H1 (cell line): ENCODE measurements around the gene FAM83G. TPM values are rescaled to one million over a fixed set of nuclear protein-coding genes. Genes with fewer than 3 reads are reported as not detected.

Experiments
- CTCF ChIA-PET: fragments of 300-600 bp; sonication (Branson Sonifier 250); formaldehyde crosslinking; loops from one replicate; lab custom pipeline; 2021; ENCODE audit not compliant: partially characterized antibody; lab: Charles Lee
- POLR2A ChIA-PET: fragments of 300-600 bp; sonication (Branson Sonifier 250); formaldehyde crosslinking; loops from one replicate; lab custom pipeline; 2021; ENCODE audit warnings: inconsistent platforms; ENCODE audit not compliant: partially characterized antibody; lab: Charles Lee
- DNase-seq, 2 experiments: peaks; one replicate each; pipeline versions ENCODE4 v3.0.0 to v3.0.0-alpha.2; 2010 to 2022; ENCODE audit warnings: low spot score in 2 of 2, low read depth in 1 of 2, mixed read lengths in 1 of 2
- FAIRE-seq: peaks from 2 replicates; lab custom pipeline; 2011; peaks lifted over from hg19 to GRCh38; lab: Jason Lieb, UNC
- H2AFZ ChIP-seq: 2 replicates; pipeline ENCODE4 v1.8.1; 2012; ENCODE audit warnings: low read length, inconsistent platforms
- H2AK5ac ChIP-seq: 2 replicates; pipeline ENCODE4 v1.6.1; 2013; ENCODE audit warnings: low read depth, low read length
- H2BK120ac ChIP-seq: replicated peaks from 2 replicates; pipeline ENCODE3; 2013; ENCODE audit warnings: low read depth, low read length, inconsistent platforms
- H2BK12ac ChIP-seq: 2 replicates; pipeline ENCODE4 v1.6.1; 2013; ENCODE audit warnings: low read depth, low read length
- H2BK15ac ChIP-seq: 2 replicates; pipeline ENCODE4 v1.6.1; 2013; ENCODE audit warnings: low read length
- H2BK20ac ChIP-seq: 2 replicates; pipeline ENCODE4 v1.6.1; 2013; ENCODE audit warnings: low read length
- H2BK5ac ChIP-seq: 2 replicates; pipeline ENCODE4 v1.6.1; 2013; ENCODE audit warnings: low read depth, low read length
- H3K14ac ChIP-seq: 2 replicates; pipeline ENCODE4 v1.6.1; 2013; ENCODE audit warnings: inconsistent platforms; ENCODE audit not compliant: insufficient read length
- H3K18ac ChIP-seq: 2 replicates; pipeline ENCODE4 v1.6.1; 2013; ENCODE audit warnings: low read length; ENCODE audit errors: extremely low read depth
- H3K23ac ChIP-seq: 2 replicates; pipeline ENCODE4 v1.6.1; 2013; ENCODE audit warnings: inconsistent platforms; ENCODE audit not compliant: insufficient read length
- H3K23me2 ChIP-seq: 2 replicates; pipeline ENCODE4 v1.6.1; 2013; ENCODE audit warnings: low read depth, low read length
- H3K27ac ChIP-seq: 2 replicates; pipeline ENCODE4 v1.6.1; 2011; ENCODE audit warnings: low read depth, low read length, inconsistent platforms
- H3K27me3 ChIP-seq, 4 experiments: replicated peaks in 1 of 4; 1 replicate in 1 of 4; 2 replicates in 3 of 4; pipeline versions ENCODE4 v1.6.1 to v1.8.1; 2011 to 2013; ENCODE audit warnings: low read length in 3 of 4, mild to moderate bottlenecking in 3 of 4, inconsistent platforms in 2 of 4, mixed read lengths in 2 of 4, moderate library complexity in 1 of 4; ENCODE audit not compliant: control insufficient read depth in 3 of 4, insufficient read depth in 3 of 4; ENCODE audit errors: extremely low read depth in 1 of 4
- H3K36me3 ChIP-seq, 4 experiments: 2 replicates each; pipeline versions ENCODE4 v1.6.1 to v1.8.1; 2011 to 2013; ENCODE audit warnings: mild to moderate bottlenecking in 4 of 4, low read length in 3 of 4, moderate library complexity in 2 of 4, control low read depth in 1 of 4, inconsistent platforms in 1 of 4; ENCODE audit not compliant: insufficient read depth in 4 of 4, control insufficient read depth in 2 of 4
- H3K4ac ChIP-seq: replicated peaks from 2 replicates; pipeline ENCODE3; 2013; ENCODE audit warnings: low read length, low read depth, mixed read lengths, inconsistent platforms; ENCODE audit not compliant: insufficient read length
- H3K4me1 ChIP-seq, 4 experiments: replicated peaks in 1 of 4; 1 replicate in 1 of 4; 2 replicates in 3 of 4; pipeline versions ENCODE4 v1.6.1 to v1.8.1; 2011 to 2013; ENCODE audit warnings: low read length in 3 of 4, inconsistent platforms in 2 of 4, mixed read lengths in 1 of 4; ENCODE audit not compliant: insufficient read depth in 4 of 4, control insufficient read depth in 3 of 4
- H3K4me2 ChIP-seq, 2 experiments: 2 replicates each; pipeline versions ENCODE4 v1.6.1 to v1.8.1; 2011 to 2013; ENCODE audit warnings: low read depth in 2 of 2, low read length in 2 of 2, control low read depth in 1 of 2, inconsistent platforms in 1 of 2, mild to moderate bottlenecking in 1 of 2; ENCODE audit not compliant: insufficient read depth in 1 of 2
- H3K4me3 ChIP-seq, 4 experiments: fragments of 200-600, 300-600 bp in 1 of 4; sonication (generic), shearing (Covaris generic), sonication (Bioruptor Twin) in 1 of 4; 2 replicates each; pipeline versions ENCODE4 v1.5.1 to v1.8.1; 2011 to 2016; ENCODE audit warnings: low read length in 4 of 4, low read depth in 3 of 4, control low read depth in 2 of 4, inconsistent platforms in 2 of 4, mild to moderate bottlenecking in 2 of 4, mixed read lengths in 1 of 4, moderate library complexity in 1 of 4; ENCODE audit not compliant: insufficient read depth in 2 of 4; ENCODE audit errors: extremely low read depth in 1 of 4
- H3K56ac ChIP-seq: replicated peaks from 2 replicates; pipeline ENCODE3; 2013; ENCODE audit warnings: low read depth, mild to moderate bottlenecking, mixed read lengths, low read length, inconsistent platforms; ENCODE audit not compliant: insufficient read length
- H3K79me1 ChIP-seq: 2 replicates; pipeline ENCODE4 v1.6.1; 2013; ENCODE audit warnings: low read depth, low read length, control low read depth
- H3K79me2 ChIP-seq, 2 experiments: 2 replicates each; pipeline versions ENCODE4 v1.6.1 to v1.8.1; 2012 to 2013; ENCODE audit warnings: low read length in 2 of 2, mild to moderate bottlenecking in 2 of 2, inconsistent platforms in 1 of 2; ENCODE audit not compliant: insufficient read depth in 2 of 2, control insufficient read depth in 1 of 2
- H3K9ac ChIP-seq, 4 experiments: replicated peaks in 1 of 4; 1 replicate in 1 of 4; 2 replicates in 3 of 4; pipeline versions ENCODE4 v1.6.1 to v1.8.1; 2011 to 2013; ENCODE audit warnings: low read depth in 3 of 4, low read length in 3 of 4, control low read depth in 2 of 4, mild to moderate bottlenecking in 2 of 4, moderate library complexity in 2 of 4, inconsistent platforms in 1 of 4; ENCODE audit errors: extremely low read depth in 1 of 4
- H3K9me3 ChIP-seq, 2 experiments: 2 replicates each; pipeline versions ENCODE4 v1.6.1 to v1.8.1; 2012 to 2013; ENCODE audit warnings: mild to moderate bottlenecking in 2 of 2, moderate library complexity in 2 of 2, control low read depth in 1 of 2, inconsistent platforms in 1 of 2, low read depth in 1 of 2, low read length in 1 of 2, mixed read lengths in 1 of 2; ENCODE audit not compliant: insufficient read depth in 2 of 2
- H4K20me1 ChIP-seq, 2 experiments: replicated peaks in 1 of 2; 2 replicates each; pipeline versions ENCODE3 to v1.8.1; 2011 to 2013; ENCODE audit warnings: inconsistent platforms in 2 of 2, low read length in 2 of 2, mild to moderate bottlenecking in 1 of 2; ENCODE audit not compliant: insufficient read depth in 2 of 2, control insufficient read depth in 1 of 2
- H4K5ac ChIP-seq: 2 replicates; pipeline ENCODE4 v1.6.1; 2013; ENCODE audit warnings: low read length, low read depth, mixed read lengths, inconsistent platforms; ENCODE audit not compliant: insufficient read length
- H4K8ac ChIP-seq: 2 replicates; pipeline ENCODE4 v1.8.0; 2013; ENCODE audit warnings: mild to moderate bottlenecking, moderate library complexity, low read length, inconsistent platforms; ENCODE audit not compliant: insufficient read depth; ENCODE audit errors: extremely low read depth
- H4K91ac ChIP-seq: replicated peaks from 2 replicates; pipeline ENCODE3; 2013; ENCODE audit warnings: low read length, mixed read lengths, inconsistent platforms; ENCODE audit not compliant: insufficient read length
- CEBPB ChIP-seq: IDR thresholded peaks from 2 replicates; pipeline ENCODE4 v1.6.1; 2012; ENCODE audit warnings: low read depth, low read length
- CHD2 ChIP-seq: IDR thresholded peaks from 2 replicates; pipeline ENCODE4 v1.6.1; 2012; ENCODE audit warnings: low read length, improper control_type of control experiment
- KDM5A ChIP-seq: fragments of 200-600 bp; IDR thresholded peaks from 2 replicates; pipeline ENCODE4 v1.7.1; 2012; ENCODE audit warnings: mild to moderate bottlenecking, low read length, inconsistent platforms, mixed read lengths
- PHF8 ChIP-seq: fragments of 200-600 bp; sonication (generic); conservative IDR thresholded peaks from 2 replicates; pipeline ENCODE4 v1.7.1; 2012; ENCODE audit warnings: low read depth, mild to moderate bottlenecking, inconsistent platforms, low read length, moderate library complexity
- RXRA ChIP-seq: IDR thresholded peaks from 2 replicates; pipeline ENCODE4 v1.6.1; 2011; ENCODE audit warnings: low read depth, mild to moderate bottlenecking, low read length, moderate library complexity; ENCODE audit not compliant: insufficient read depth
- SP1 ChIP-seq: IDR thresholded peaks from 2 replicates; pipeline ENCODE4 v1.6.1; 2011; ENCODE audit warnings: low read depth, low read length
- SUZ12 ChIP-seq: fragments of 200-600 bp; sonication (generic); IDR thresholded peaks from 2 replicates; pipeline ENCODE4 v1.6.1; 2012; ENCODE audit warnings: mild to moderate bottlenecking, inconsistent platforms, low read length, moderate library complexity, mixed read lengths
- TBP ChIP-seq: IDR thresholded peaks from 2 replicates; pipeline ENCODE4 v1.6.1; 2011; ENCODE audit warnings: low read depth, low read length, improper control_type of control experiment
- YY1 ChIP-seq: IDR thresholded peaks from 2 replicates; pipeline ENCODE4 v1.6.1; 2011; ENCODE audit warnings: low read depth, mild to moderate bottlenecking, low read length
- WGBS, 2 experiments: shearing (Covaris generic) in 1 of 2; methylation state at CpG; one replicate each; pipeline versions ENCODE4 v1.1.6 to v1.1.7; 2013 to 2015; ENCODE audit warnings: low lambda C conversion rate in 2 of 2, mixed read lengths in 2 of 2, inconsistent platforms in 1 of 2, low coverage in 1 of 2, missing lambda C conversion rate in 1 of 2; ENCODE audit not compliant: insufficient replicate concordance in 2 of 2, insufficient coverage in 1 of 2, insufficient read length in 1 of 2; ENCODE audit errors: extremely low coverage in 1 of 2, missing lambda C conversion rate in 1 of 2; 5-methylcytosine and 5-hydroxymethylcytosine counted together
- polyA plus RNA-seq, 7 experiments: library from polyadenylated mRNA; depleted of rRNA in 3 of 7; stranded (reverse) in 5 of 7; unstranded in 2 of 7; fragments of >200 nt in 5 of 7; fragments of 200-250 nt in 2 of 7; gene quantifications; 1 replicate in 5 of 7; 2 replicates in 1 of 7; 4 replicates in 1 of 7; pipeline versions ENCODE4 v1.2.1 to v1.2.3, GENCODE V29; 2011 to 2013; ENCODE audit warnings: missing spikeins in 2 of 7, mixed read lengths in 2 of 7
- total RNA-seq: library from RNA; stranded (reverse); fragmentation: NEBNext Ultra II Directional; extraction: Animal tissue kit (Norgen Biotek cat#: 25700); gene quantifications from 2 replicates; pipeline ENCODE4 v1.2.1, GENCODE V29; 2021

The FAM83G gene
- total and polyA plus RNA-seq, 2 of the 8 experiments (the other 6 are each of a cell fraction or from before 2014, with no cell fraction given), result 15.4 to 29.0 TPM

- CTCF ChIA-PET, result interaction anchor here (3.3 kb wide), 1 partner anchor 14 kb away, joined by 15 read pairs; no protein-coding TSS in a partner anchor
- H3K4me2 ChIP-seq, result no peak overlapping the region
- no peak overlapping the region for H4K91ac ChIP-seq
- H3K4ac ChIP-seq, result no peak overlapping the region
- no peak overlapping the region for H3K4me3 ChIP-seq
- H4K8ac ChIP-seq, result 0 out of 2 replicates have a peak overlapping the region, but pooled peaks have one; percentile 14
- no peaks in the 10 kb centered on the region for H3K27me3 ChIP-seq
- no peak overlapping the region for H2BK15ac ChIP-seq
- H3K56ac ChIP-seq, result no peak overlapping the region
- no peaks in the 10 kb centered on the region for H3K79me2 ChIP-seq
- H3K9ac ChIP-seq, result no peak overlapping the region
- no peak overlapping the region for H3K23ac ChIP-seq
- DNase-seq, result no peak
- H2BK12ac ChIP-seq, result no peak overlapping the region
- TF ChIP-seq CHD2 (no peak), PHF8 (no peak), RXRA (no peak), KDM5A (no peak), SUZ12 (no peak), YY1 (no peak), CEBPB (no peak), TBP (no peak), SP1 (no peak)
- TF ChIP-seq, all 59 proteins: peak for 0
- Histone ChIP-seq H3K9me3 (no peaks in the 10 kb centered on the region), H3K79me1 (peaks cover 7% of the 10 kb centered on the region; the same call in 1 of the 2 replicates), H3K23me2 (no peaks in the 10 kb centered on the region), H3K18ac (no peak overlapping the region), H3K27ac (no peak overlapping the region), H2BK120ac (no peak overlapping the region), H3K4me1 (peaks cover 0 to 4% (median under 1%) of the 10 kb centered on the region in 4 experiments; a peak in 3 of 7 replicates), H4K5ac (no peak overlapping the region), H2AFZ (no peak overlapping the region), H4K20me1 (peaks cover 2 to 16% of the 10 kb centered on the region in 2 experiments), H2AK5ac (no peak overlapping the region), H2BK5ac (no peak overlapping the region), H2BK20ac (no peak overlapping the region), H3K14ac (no peak overlapping the region), H3K36me3 (peaks cover 17 to 40% (median 30%) of the 10 kb centered on the region in 4 experiments)
- no peak for FAIRE-seq
- WGBS, 2 experiments, result 93% methylated on average over 10 of the region's 10 CpGs; no CpG with 5 or more reads in 1 of the 2 experiments
- POLR2A ChIA-PET, result interaction anchor here (2.4 kb wide), 1 partner anchor 29 kb away, joined by 8 read pairs; no protein-coding TSS in a partner anchor
Observed at GRCh38 chr17:18974407-18975149, 30.0 kb downstream of the FAM83G start.
